ENCODE measurements around the gene GLRX5.

DNA sequence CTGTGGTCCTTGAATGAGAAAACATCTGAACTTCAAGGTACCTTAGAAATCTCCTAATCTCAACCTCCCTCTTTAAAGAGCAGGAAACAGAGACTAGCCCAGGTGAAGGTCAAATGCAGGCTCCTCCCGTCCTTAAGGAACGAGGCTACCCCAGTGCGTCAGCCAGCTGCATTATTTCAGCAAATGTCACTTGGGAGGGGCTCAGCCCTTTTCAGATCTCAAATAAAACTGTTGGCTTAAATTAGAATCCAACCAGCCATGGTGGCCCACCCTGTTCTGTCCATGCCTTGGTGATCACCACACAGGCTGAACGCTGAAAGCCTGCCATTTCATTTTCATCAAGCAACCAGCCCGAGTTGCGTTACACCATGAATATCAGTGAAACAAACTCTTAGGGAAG, 25.4 kb upstream of the GLRX5 start:
- TF ChIP-seq CTCF (conservative IDR thresholded peaks at IDR 0.05 in 1 of 2, IDR thresholded peaks at IDR 0.05 in 1 of 2; ENCODE audit: low read depth in 1 of 2, low read length in 2 of 2), result no peak
- no peak for TF ChIP-seq EZH2 (IDR thresholded peaks at IDR 0.05; ENCODE audit: low read length, missing control alignments)

Measured in fibroblast of lung (primary cell).